Right lobe of liver (tissue), 4 donors: Measurements from ENCODE around the gene USP11.

ENCODE experiments used
- CTCF ChIP-seq, 4 donors: fragments of 200-600 bp in 3 of 4; fragments of 450-650 bp in 1 of 4; IDR thresholded peaks; one replicate each; pipeline versions ENCODE4 v1.5.1 to v1.8.0; 2016 to 2022; ENCODE audit warnings: antibody characterized with exemption in 4 of 4, mild to moderate bottlenecking in 2 of 4
- POLR2A ChIP-seq: fragments of 450-650 bp; IDR thresholded peaks from one replicate; pipeline ENCODE4 v1.6.1; 2017; ENCODE audit warnings: antibody characterized with exemption, mild to moderate bottlenecking
- donor health status: DM: no; HTN: no; CAD: no.
- donor health status: DM: no; HTN: no; CAD: no.
- donor health status: DM: no; HTN: yes; CAD: no.

- no peak for TF ChIP-seq CTCF (IDR thresholded peaks at IDR 0.05)
- no peak for TF ChIP-seq POLR2A
Observed at GRCh38 chrX:47229427-47229826, 3.4 kb upstream of the USP11 start.
